Activated naive CD4-positive, alpha-beta T cell treated with anti-CD3 and anti-CD28 coated beads, Interleukin-2, amount 50 U/mL, for 72 hours (primary cell): ENCODE data around the gene GBP7. TPM values are rescaled to one million over a fixed set of nuclear protein-coding genes. Genes with fewer than 3 reads are reported as not detected.
A peak's percentile ranks its signal among the peaks of the same experiment; 100 is the strongest.
"Not testable (repeated sequence)": the region's sequence is repeated elsewhere in the genome, so short reads cannot be mapped to it uniquely, and the experiment has no call there.

ENCODE experiments used
- ATAC-seq, 2 donors: fragments of 150-1000 bp; cut with Tn5 transposase; 2 replicates each; pipeline ENCODE4 v1.10.0; 2021; ENCODE audit warnings: mild to moderate bottlenecking in 2 of 2, moderate library complexity in 2 of 2
- DNase-seq, 2 donors: peaks; one replicate each; pipeline ENCODE4 v3.0.0; 2021 to 2022; ENCODE audit warnings: low spot score in 2 of 2
- H3K27ac Mint-ChIP-seq, 2 donors: one replicate each; pipeline ENCODE4 v1.8.0; 2022; ENCODE audit warnings: mild to moderate bottlenecking in 2 of 2, mixed read lengths in 2 of 2
- H3K36me3 Mint-ChIP-seq, 2 donors: one replicate each; pipeline ENCODE4 v1.8.0; 2022; ENCODE audit warnings: mixed read lengths in 2 of 2
- H3K9me3 Mint-ChIP-seq, 2 donors: one replicate each; pipeline ENCODE4 v1.8.0; 2022; ENCODE audit warnings: mixed read lengths in 2 of 2
- total RNA-seq, 2 donors: library from RNA; stranded (reverse); gene quantifications; one replicate each; pipeline ENCODE4 v1.2.3, GENCODE V29; 2022

Gene GBP7
- total RNA-seq, 2 donors from 2014 or later: not detected

- Mint-ChIP-seq H3K27ac (no peak overlapping the region), H3K9me3 (peaks cover 0 to 10% of the 10 kb centered on the region in 2 donors), H3K36me3 (peaks cover 5 to 8% of the 10 kb centered on the region in 2 donors)
- ATAC-seq: no peak
- DNase-seq: no peak
Observed at GRCh38 chr1:89142160-89142559, 33.6 kb downstream of the GBP7 start.

DNA sequence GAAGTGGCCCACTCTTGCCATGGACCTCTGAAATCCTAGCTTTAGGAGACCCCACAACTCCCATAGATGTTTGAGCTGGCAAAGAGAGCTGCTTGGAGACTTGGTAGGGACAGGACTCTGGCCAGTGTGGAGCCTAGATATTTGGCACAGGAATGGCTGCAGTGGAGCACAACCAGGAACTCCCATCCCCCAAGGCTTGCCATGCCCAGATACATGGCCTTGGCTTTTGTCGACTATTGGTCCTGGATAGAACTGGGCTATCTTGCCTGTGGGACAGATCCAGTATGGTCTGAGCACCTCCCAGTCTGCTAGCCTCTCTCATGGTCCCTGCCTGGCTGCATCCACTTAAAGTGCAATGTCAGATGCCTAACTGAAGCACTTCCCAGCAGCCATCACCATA is 42.1 kb downstream of the GBP7 start:
- Mint-ChIP-seq H3K9me3 (peaks cover 16 to 29% of the 10 kb centered on the region in 2 donors), H3K36me3 (peaks cover 24 to 34% of the 10 kb centered on the region in 2 donors), H3K27ac (no peak overlapping the region)
- no peak for DNase-seq
- no peak for ATAC-seq

- DNase-seq (no peak), ATAC-seq (no peak)
- Mint-ChIP-seq H3K27ac (peak overlapping the region in 1 of 2 donors; percentile 98), H3K36me3 (peaks cover 31 to 33% of the 10 kb centered on the region in 2 donors), H3K9me3 (peaks cover 16% of the 10 kb centered on the region in 2 donors)
Observed at GRCh38 chr1:89130716-89131115, 45.1 kb downstream of the GBP7 start.

GRCh38 chr1:89129911-89130310 is 45.9 kb downstream of the GBP7 start:
- DNase-seq (no peak), ATAC-seq (no peak)
- Mint-ChIP-seq H3K27ac (peak overlapping the region in 1 of 2 donors; percentile 98), H3K36me3 (peaks cover 32 to 37% of the 10 kb centered on the region in 2 donors), H3K9me3 (peaks cover 11 to 14% of the 10 kb centered on the region in 2 donors)

GRCh38 chr1:89128003-89128458 is 47.8 kb downstream of the GBP7 start:
- Mint-ChIP-seq H3K36me3 (peaks cover 41 to 42% of the 10 kb centered on the region in 2 donors), H3K27ac (peak overlapping the region in 1 of 2 donors; percentile 98)
- DNase-seq, H3K9me3 Mint-ChIP-seq, ATAC-seq: not testable (repeated sequence)

DNA sequence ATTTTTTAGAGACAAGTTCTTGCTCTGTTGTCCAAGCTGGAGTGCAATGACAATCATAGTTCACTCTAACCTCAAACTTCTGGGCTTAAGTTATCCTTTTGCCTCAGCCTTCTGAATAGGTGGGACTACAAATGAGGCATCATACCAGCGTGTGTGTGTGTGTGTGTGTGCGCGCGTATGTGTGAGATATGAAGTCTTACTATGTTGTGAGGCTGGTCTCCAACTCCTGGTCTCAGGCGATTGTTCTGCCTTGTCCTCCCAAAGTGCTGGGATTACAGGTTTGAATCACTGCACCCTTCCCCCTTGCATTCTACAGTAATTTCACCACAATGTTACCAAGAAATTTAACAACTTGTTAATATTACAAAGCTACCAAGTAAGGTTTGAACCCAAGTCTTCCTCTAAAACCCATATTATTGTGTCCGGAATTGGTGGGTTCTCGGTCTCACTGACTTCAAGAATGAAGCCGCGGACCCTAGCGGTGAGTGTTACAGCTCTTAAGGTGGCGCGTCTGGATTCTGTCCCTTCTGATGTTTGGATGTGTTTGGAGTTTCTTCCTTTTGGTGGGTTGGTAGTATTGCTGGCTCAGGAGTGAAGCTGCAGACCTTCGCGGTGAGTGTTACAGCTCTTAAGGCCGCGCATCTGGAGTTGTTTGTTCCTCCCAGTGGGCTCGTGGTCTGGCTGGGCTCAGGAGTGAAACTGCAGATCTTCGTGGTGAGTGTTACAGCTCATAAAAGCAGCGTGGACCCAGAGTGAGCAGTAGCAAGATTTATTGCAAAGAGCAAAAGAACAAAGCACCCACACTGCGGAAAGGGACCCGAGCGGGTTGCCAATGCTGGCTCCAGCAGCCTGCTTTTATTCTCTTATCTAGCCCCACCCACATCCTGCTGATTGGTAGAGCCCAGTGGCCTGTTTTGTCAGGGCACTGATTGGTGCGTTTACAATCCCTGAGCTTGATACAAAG is 48.9 kb downstream of the GBP7 start:
- ATAC-seq: peak; percentile 59 to 72
- peak; percentile 84 to 87 for DNase-seq
- peak overlapping the region; percentile 98 to 100 for H3K27ac Mint-ChIP-seq
- peaks cover 47 to 54% of the 10 kb centered on the region in 2 donors for H3K36me3 Mint-ChIP-seq
- H3K9me3 Mint-ChIP-seq: not testable (repeated sequence)

DNA sequence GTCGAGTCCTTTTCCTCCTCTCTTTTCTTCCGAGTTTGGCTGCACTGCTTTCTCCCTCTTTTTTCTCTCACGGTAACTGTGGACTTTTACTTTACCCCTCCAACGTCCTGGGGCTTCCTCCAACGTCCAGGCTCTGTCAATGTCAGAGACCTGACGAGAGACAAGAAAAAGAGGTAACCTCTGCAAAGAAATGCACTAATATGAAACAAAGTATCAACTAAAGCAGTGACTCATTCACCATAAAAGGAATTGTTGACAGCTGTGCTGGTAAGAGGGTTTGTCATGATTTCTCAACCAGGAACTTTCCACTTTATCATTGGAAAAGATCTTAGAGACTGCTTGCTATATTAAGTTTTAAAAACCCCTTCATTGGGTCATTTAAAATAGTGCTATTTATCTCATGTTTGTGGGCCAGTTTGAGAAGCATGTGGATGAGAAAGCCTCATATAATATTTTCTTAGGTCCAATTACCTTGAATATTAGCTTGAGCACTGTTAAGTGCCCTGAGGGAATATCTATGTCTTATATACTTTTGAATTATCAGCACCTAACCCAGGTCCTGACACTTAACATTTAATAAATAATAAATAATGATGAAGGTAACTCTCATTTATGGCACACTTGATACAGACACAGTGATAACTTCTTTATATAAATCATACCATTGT is 49.8 kb downstream of the GBP7 start, which contains the start of gene GBP2:
Gene GBP2, minus strand, starts transcription at position 202 of the 668 bp plus-strand sequence. CDS start 4,148 bp downstream, outside the sequence.
- Mint-ChIP-seq H3K27ac (peak within 1 kb of the TSS; percentile 98 to 100), H3K9me3 (peaks cover 0 to 4% of the 10 kb centered on the region in 2 donors), H3K36me3 (peaks cover 47 to 61% of the 10 kb centered on the region in 2 donors)
- ATAC-seq (peak; percentile 79 to 82), DNase-seq (peak in 1 of 2 donors; percentile 18)

- H3K9me3 Mint-ChIP-seq: peaks cover 0 to 4% of the 10 kb centered on the region in 2 donors
- H3K27ac Mint-ChIP-seq: peak overlapping the region; percentile 98 to 100
- ATAC-seq: peak; percentile 7 to 28
- no peak for DNase-seq
- H3K36me3 Mint-ChIP-seq: peaks cover 47 to 64% of the 10 kb centered on the region in 2 donors
Observed at GRCh38 chr1:89125240-89125912, 50.4 kb downstream of the GBP7 start.

GRCh38 chr1:89121641-89122040 is 54.2 kb downstream of the GBP7 start:
- Mint-ChIP-seq H3K27ac (no peak overlapping the region), H3K36me3 (peaks cover 30 to 53% of the 10 kb centered on the region in 2 donors), H3K9me3 (no peaks in the 10 kb centered on the region)
- ATAC-seq (no peak), DNase-seq (no peak)

GRCh38 chr1:89114662-89115061 is 61.1 kb downstream of the GBP7 start:
- ATAC-seq: peak; percentile 50 to 66
- peaks cover 3 to 4% of the 10 kb centered on the region in 2 donors for H3K9me3 Mint-ChIP-seq
- H3K36me3 Mint-ChIP-seq: peaks cover 41 to 57% of the 10 kb centered on the region in 2 donors
- H3K27ac Mint-ChIP-seq: peak overlapping the region in 1 of 2 donors; percentile 11
- DNase-seq: no peak

GRCh38 chr1:89112871-89113613 is 62.8 kb downstream of the GBP7 start:
- Mint-ChIP-seq H3K27ac (peak overlapping the region in 1 of 2 donors; percentile 28), H3K36me3 (peaks cover 56 to 73% of the 10 kb centered on the region in 2 donors), H3K9me3 (peaks cover 3 to 4% of the 10 kb centered on the region in 2 donors)
- ATAC-seq (no peak), DNase-seq (no peak)

DNA sequence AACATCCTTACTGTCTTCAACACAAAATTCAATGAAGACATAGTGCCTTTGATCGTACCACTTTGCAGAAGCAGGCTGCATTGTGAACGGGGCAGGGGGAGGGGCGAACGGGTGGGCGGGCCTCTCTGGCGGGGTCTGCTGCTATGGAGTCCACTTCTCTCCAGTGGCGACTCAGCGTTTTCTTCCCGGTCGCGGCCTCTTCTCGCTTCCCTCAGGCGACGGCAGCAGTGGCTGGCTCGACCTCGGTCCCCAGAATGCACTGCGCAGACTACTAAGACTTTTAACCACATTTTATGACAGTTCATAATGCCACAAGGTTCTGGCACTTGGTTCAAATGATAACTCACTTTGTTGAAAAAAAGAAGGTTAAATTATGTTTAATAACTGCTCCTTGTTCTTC is 71.1 kb downstream of the GBP7 start:
- ATAC-seq: no peak
- H3K9me3 Mint-ChIP-seq: peaks cover 0 to 17% of the 10 kb centered on the region in 2 donors
- peak overlapping the region; percentile 23 to 39 for H3K27ac Mint-ChIP-seq
- DNase-seq: no peak
- H3K36me3 Mint-ChIP-seq: peaks cover 40 to 65% of the 10 kb centered on the region in 2 donors

DNA sequence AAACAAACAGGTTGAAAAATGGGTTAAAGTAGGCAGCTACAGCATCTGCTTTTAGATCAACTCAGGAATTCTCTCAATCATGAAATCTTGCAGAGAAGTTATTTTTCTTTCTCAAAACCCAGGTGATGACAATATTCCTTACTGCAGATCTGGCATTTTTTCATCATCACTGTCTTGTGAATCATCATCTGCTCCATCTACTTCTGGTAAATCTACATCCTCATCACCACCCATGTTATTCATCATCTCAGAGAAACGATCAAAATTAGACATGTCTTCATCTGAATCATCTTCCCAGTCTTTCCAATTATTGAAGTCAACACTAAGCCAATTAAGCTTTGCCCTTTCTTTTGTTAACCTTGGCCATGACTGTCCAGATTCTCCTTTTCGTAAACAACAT is 71.7 kb downstream of the GBP7 start:
- DNase-seq (no peak), ATAC-seq (peak; percentile 75 to 77)
- Mint-ChIP-seq H3K27ac (peak overlapping the region in 1 of 2 donors; percentile 23), H3K36me3 (peaks cover 34 to 59% of the 10 kb centered on the region in 2 donors), H3K9me3 (peaks cover 0 to 22% of the 10 kb centered on the region in 2 donors)

GRCh38 chr1:89102021-89102420 is 73.8 kb downstream of the GBP7 start:
- ATAC-seq (peak in 1 of 2 donors; percentile 53), DNase-seq (no peak)
- Mint-ChIP-seq H3K36me3 (peaks cover 23 to 44% of the 10 kb centered on the region in 2 donors), H3K9me3 (peaks cover 4 to 28% of the 10 kb centered on the region in 2 donors), H3K27ac (no peak overlapping the region)

DNA sequence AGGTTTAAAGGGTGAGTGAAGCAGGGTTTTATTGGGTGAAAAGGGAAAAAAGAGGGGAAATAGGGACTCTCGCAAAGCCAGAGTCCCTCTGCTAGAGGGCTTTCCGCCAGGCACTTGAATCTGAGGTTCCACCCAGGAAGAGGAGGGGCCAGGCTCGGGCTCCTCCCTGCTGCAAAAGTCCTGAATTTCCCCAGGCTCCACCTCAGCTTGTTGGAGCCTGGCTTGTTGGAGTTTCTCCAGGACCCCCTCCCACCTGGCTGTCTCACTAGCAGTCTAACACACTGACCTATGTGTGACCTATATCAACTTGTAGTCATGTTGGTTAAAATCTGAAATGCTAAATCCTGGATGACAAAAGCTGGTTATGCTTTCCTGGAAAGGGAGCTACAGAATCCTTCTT is 75.4 kb downstream of the GBP7 start:
- H3K9me3 Mint-ChIP-seq: peaks cover 4 to 20% of the 10 kb centered on the region in 2 donors
- H3K27ac Mint-ChIP-seq: no peak overlapping the region
- ATAC-seq (no peak), DNase-seq (no peak)
- peaks cover 16 to 43% of the 10 kb centered on the region in 2 donors for H3K36me3 Mint-ChIP-seq
